Frontal cortex (tissue), 4 donors: ENCODE data around the gene GPR176. TPM values are rescaled to one million over a fixed set of nuclear protein-coding genes. Genes with fewer than 3 reads are reported as not detected.
A peak's percentile ranks its signal among the peaks of the same experiment; 100 is the strongest.
"Not testable (repeated sequence)": the region's sequence is repeated elsewhere in the genome, so short reads cannot be mapped to it uniquely, and the experiment has no call there.

ENCODE experiments used
- DNase-seq, 2 donors: peaks; one replicate each; pipeline ENCODE4 v3.0.0; 2012; ENCODE audit warnings: low spot score in 2 of 2
- FAIRE-seq: peaks from 2 replicates; lab custom pipeline; 2012; peaks lifted over from hg19 to GRCh38; lab: Jason Lieb, UNC
- total RNA-seq: library from RNA; depleted of rRNA; stranded (reverse); fragments of >200 nt; gene quantifications from one replicate; pipeline ENCODE4 v1.2.3, GENCODE V29; 2014
- donor health status: control.
- donor health status: control.
- donor health status: control.

Gene GPR176
- total RNA-seq, 1 donor from 2014 or later, result 31.4 TPM

- FAIRE-seq (no peak), DNase-seq (no peak)
These were observed 24.0 kb downstream of the GPR176 start for GRCh38 chr15:39896101-39896500.

GRCh38 chr15:39893051-39893450 lies 27.0 kb downstream of the GPR176 start:
- DNase-seq, FAIRE-seq: not testable (repeated sequence)

- DNase-seq (no peak), FAIRE-seq (no peak)
These were observed 27.6 kb downstream of the GPR176 start for GRCh38 chr15:39892418-39892817.

- no peak for FAIRE-seq
- DNase-seq, result no peak
These were observed 29.4 kb downstream of the GPR176 start for GRCh38 chr15:39890621-39891020.

- FAIRE-seq (no peak), DNase-seq (no peak)
These were observed 30.5 kb downstream of the GPR176 start for GRCh38 chr15:39889601-39890000.

GRCh38 chr15:39888809-39889208 lies 31.3 kb downstream of the GPR176 start:
- FAIRE-seq, result no peak
- DNase-seq, result no peak

GRCh38 chr15:39888243-39888642 lies 31.8 kb downstream of the GPR176 start:
- FAIRE-seq, result no peak
- DNase-seq, result no peak

- no peak for FAIRE-seq
- DNase-seq, result peak in 1 of 2 donors; percentile 38
These were observed 32.2 kb downstream of the GPR176 start for GRCh38 chr15:39887832-39888231.

GRCh38 chr15:39887211-39887610 lies 32.9 kb downstream of the GPR176 start:
- FAIRE-seq (no peak), DNase-seq (no peak)

- no peak for FAIRE-seq
These were observed 33.6 kb downstream of the GPR176 start for GRCh38 chr15:39886418-39886817.

GRCh38 chr15:39885099-39885777 lies 34.8 kb downstream of the GPR176 start:
- FAIRE-seq (no peak), DNase-seq (no peak)

More at GRCh38 chr15:39886418-39886817, 33.6 kb downstream of the GPR176 start:
- DNase-seq, result no peak

GRCh38 chr15:39884351-39884750 lies 35.7 kb downstream of the GPR176 start:
- DNase-seq (no peak), FAIRE-seq (no peak)

GRCh38 chr15:39882602-39883001 lies 37.5 kb downstream of the GPR176 start:
- FAIRE-seq (no peak), DNase-seq (no peak)

GRCh38 chr15:39881790-39882189 lies 38.3 kb downstream of the GPR176 start:
- no peak for FAIRE-seq

GRCh38 chr15:39880718-39881387 lies 39.2 kb downstream of the GPR176 start:
- FAIRE-seq, result no peak
- DNase-seq, result no peak

More at GRCh38 chr15:39881790-39882189, 38.3 kb downstream of the GPR176 start:
- no peak for DNase-seq

GRCh38 chr15:39878406-39878785 lies 41.7 kb downstream of the GPR176 start:
- FAIRE-seq (no peak), DNase-seq (no peak)

GRCh38 chr15:39874890-39875549 lies 45.0 kb downstream of the GPR176 start:
- DNase-seq (no peak), FAIRE-seq (no peak)

GRCh38 chr15:39873978-39874377 lies 46.1 kb downstream of the GPR176 start:
- no peak for DNase-seq
- no peak for FAIRE-seq

- DNase-seq, result no peak
- FAIRE-seq, result no peak
These were observed 49.5 kb downstream of the GPR176 start for GRCh38 chr15:39870537-39870936.

GRCh38 chr15:39869858-39870515 lies 50.1 kb downstream of the GPR176 start:
- DNase-seq, result no peak
- no peak for FAIRE-seq
